Small intestine (tissue), 7 donors: ENCODE measurements around the gene NSL1. TPM values are rescaled to one million over a fixed set of nuclear protein-coding genes. Genes with fewer than 3 reads are reported as not detected.

Experiments
- DNase-seq, 2 donors: peaks; one replicate each; pipeline versions ENCODE4 v3.0.0 to v3.0.0-alpha.2; 2013
- FAIRE-seq: peaks from 2 replicates; lab custom pipeline; 2012; peaks lifted over from hg19 to GRCh38; lab: Jason Lieb, UNC
- H3K27ac ChIP-seq, 3 donors: one replicate each; pipeline ENCODE4 v1.5.1; 2013; ENCODE audit warnings: low read length in 2 of 3, mild to moderate bottlenecking in 2 of 3, control low read depth in 1 of 3, inconsistent platforms in 1 of 3, low read depth in 1 of 3, moderate library complexity in 1 of 3
- H3K27me3 ChIP-seq, 3 donors: one replicate each; pipeline ENCODE4 v1.6.1; 2013; ENCODE audit warnings: low read length in 3 of 3, inconsistent platforms in 1 of 3; ENCODE audit not compliant: control insufficient read depth in 3 of 3, insufficient read depth in 3 of 3
- H3K36me3 ChIP-seq, 3 donors: one replicate each; pipeline ENCODE4 v1.6.1; 2013; ENCODE audit warnings: low read length in 3 of 3, inconsistent platforms in 1 of 3, low read depth in 1 of 3, mild to moderate bottlenecking in 1 of 3, moderate library complexity in 1 of 3; ENCODE audit not compliant: control insufficient read depth in 3 of 3, insufficient read depth in 2 of 3
- H3K4me1 ChIP-seq, 3 donors: one replicate each; pipeline ENCODE4 v1.6.1; 2013; ENCODE audit warnings: low read length in 2 of 3, inconsistent platforms in 1 of 3, low read depth in 1 of 3, mild to moderate bottlenecking in 1 of 3, moderate library complexity in 1 of 3; ENCODE audit not compliant: control insufficient read depth in 3 of 3, insufficient read depth in 2 of 3
- H3K4me3 ChIP-seq, 3 donors: one replicate each; pipeline ENCODE4 v1.5.1; 2013; ENCODE audit warnings: low read length in 3 of 3, control low read depth in 1 of 3, inconsistent platforms in 1 of 3, low read depth in 1 of 3, mild to moderate bottlenecking in 1 of 3, moderate library complexity in 1 of 3
- H3K9me3 ChIP-seq, 2 donors: one replicate each; pipeline ENCODE4 v1.6.1; 2013; ENCODE audit warnings: low read depth in 1 of 2, low read length in 1 of 2; ENCODE audit not compliant: control insufficient read depth in 2 of 2, insufficient read depth in 1 of 2
- WGBS, 3 donors: extraction: QIAGEN DNeasy Blood & Tissue Kit; methylation state at CpG; one replicate each; pipeline ENCODE4 v1.1.7; 2013; 5-methylcytosine and 5-hydroxymethylcytosine counted together
- polyA plus RNA-seq, 4 donors: library from polyadenylated mRNA; stranded (reverse) in 3 of 4; unstranded in 1 of 4; fragments of 200-250 nt in 3 of 4; fragments of 120-200 nt in 1 of 4; gene quantifications; one replicate each; pipeline versions ENCODE4 v1.2.1 to v1.2.3, GENCODE V29; 2013
- donor health status: healthy with polysubstance abuse.
- donor health status: control.
- donor health status: control.
- donor health status: Bipolar disorder and iron deficiency.
- donor health status: healthy.

The NSL1 gene
- polyA plus RNA-seq, 4 donors: 20.6 to 33.3 (median 22.6) TPM

DNA sequence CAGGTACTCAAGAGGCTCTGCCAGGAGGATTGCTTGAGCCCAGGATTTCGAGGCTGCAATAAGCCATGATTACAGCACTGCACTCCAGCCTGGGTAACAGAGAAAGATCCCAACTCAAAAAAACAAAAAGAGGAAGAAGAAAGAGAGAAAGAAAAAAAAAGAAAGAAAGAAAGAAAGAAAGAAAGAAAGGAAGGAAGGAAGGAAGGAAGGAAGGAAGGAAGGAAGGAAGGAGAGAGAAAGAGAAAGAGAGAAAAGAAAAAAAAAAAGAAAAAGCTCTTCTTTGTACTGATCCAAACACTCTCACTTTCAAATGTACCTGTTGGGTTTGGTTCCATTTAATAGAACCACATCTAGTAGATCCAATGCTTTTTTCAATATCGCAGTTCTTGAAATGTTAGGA is 103.8 kb downstream of the NSL1 start:
- peaks cover 0 to 3% (median 0%) of the 10 kb centered on the region in 3 donors for H3K4me1 ChIP-seq
- FAIRE-seq: no peak
- 90 to 92% (median 91%) methylated on average over 2 of the region's 2 CpGs for WGBS, 3 donors
- no peak overlapping the region for H3K4me3 ChIP-seq
- no peaks in the 10 kb centered on the region for H3K36me3 ChIP-seq
- DNase-seq: no peak
- H3K27me3 ChIP-seq: peaks cover 0 to 4% (median 0%) of the 10 kb centered on the region in 3 donors
- H3K27ac ChIP-seq: no peak overlapping the region
- H3K9me3 ChIP-seq: no peaks in the 10 kb centered on the region

DNA sequence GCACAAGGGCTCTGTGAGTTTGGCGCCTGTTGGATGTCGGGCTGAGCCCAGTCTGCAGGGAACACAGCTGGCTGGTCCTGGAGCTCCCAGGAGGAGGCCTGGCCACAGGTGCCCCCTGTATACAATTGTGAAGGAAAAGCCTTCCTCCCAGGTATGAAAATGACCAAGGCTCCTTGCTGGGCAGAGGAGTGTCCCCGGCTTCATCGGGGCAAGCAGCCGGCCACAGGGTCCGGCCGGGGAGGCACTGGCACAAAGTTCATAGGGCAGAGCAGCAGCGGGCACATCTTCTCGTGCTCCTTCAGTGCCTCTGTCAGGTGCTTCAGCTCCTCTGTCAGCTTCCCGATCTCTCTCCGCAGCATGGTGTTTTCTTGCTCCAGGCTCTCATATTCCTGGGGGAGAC is 105.0 kb downstream of the NSL1 start:
- Histone ChIP-seq H3K36me3 (no peaks in the 10 kb centered on the region), H3K4me1 (peaks cover 0 to 3% (median 0%) of the 10 kb centered on the region in 3 donors), H3K9me3 (no peaks in the 10 kb centered on the region), H3K27ac (no peak overlapping the region), H3K27me3 (peaks cover 0 to 8% (median 0%) of the 10 kb centered on the region in 3 donors), H3K4me3 (no peak overlapping the region)
- FAIRE-seq (no peak), DNase-seq (no peak)
- 84 to 94% (median 89%) methylated on average over 11 of the region's 11 CpGs for WGBS, 3 donors

GRCh38 chr1:212686069-212686468 is 105.5 kb downstream of the NSL1 start:
- peaks cover 0 to 8% (median 0%) of the 10 kb centered on the region in 3 donors for H3K27me3 ChIP-seq
- no peaks in the 10 kb centered on the region for H3K9me3 ChIP-seq
- 64 to 74% (median 64%) methylated on average over 3 of the region's 3 CpGs for WGBS, 3 donors
- H3K4me3 ChIP-seq: no peak overlapping the region
- H3K36me3 ChIP-seq: no peaks in the 10 kb centered on the region
- no peak overlapping the region for H3K27ac ChIP-seq
- DNase-seq (no peak), FAIRE-seq (no peak)
- H3K4me1 ChIP-seq: peaks cover 0 to 3% (median 0%) of the 10 kb centered on the region in 3 donors

DNA sequence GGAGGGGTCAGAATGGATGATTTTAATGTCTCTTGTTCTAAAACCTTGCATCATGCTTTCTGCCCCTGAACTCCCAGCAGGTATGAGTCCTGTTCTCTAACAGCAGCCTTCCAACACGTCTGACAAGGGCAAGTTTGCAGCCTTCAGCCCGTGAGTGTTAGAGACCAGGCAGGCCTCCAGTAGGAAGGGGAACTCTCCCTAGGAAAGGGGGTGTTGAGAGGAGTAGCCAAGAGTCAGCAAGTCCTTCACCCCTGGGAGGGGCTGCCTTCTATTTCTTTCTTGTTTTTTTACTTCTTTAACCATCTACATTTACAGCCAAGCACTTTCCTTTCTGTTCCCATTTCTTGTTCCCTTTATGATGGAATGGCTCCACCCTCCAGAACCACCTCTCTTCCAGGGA is 106.1 kb downstream of the NSL1 start:
- no peak overlapping the region for H3K27ac ChIP-seq
- no peaks in the 10 kb centered on the region for H3K36me3 ChIP-seq
- no peak for FAIRE-seq
- no peaks in the 10 kb centered on the region for H3K9me3 ChIP-seq
- H3K4me3 ChIP-seq: no peak overlapping the region
- peaks cover 0 to 8% (median 0%) of the 10 kb centered on the region in 3 donors for H3K27me3 ChIP-seq
- 54 to 73% (median 69%) methylated on average over 2 of the region's 2 CpGs for WGBS, 3 donors
- peaks cover 0 to 3% (median 0%) of the 10 kb centered on the region in 3 donors for H3K4me1 ChIP-seq
- DNase-seq: no peak

- 90 to 95% (median 91%) methylated on average over 11 of the region's 11 CpGs for WGBS, 3 donors
These were observed 107.0 kb downstream of the NSL1 start for GRCh38 chr1:212684521-212685090.

GRCh38 chr1:212684076-212684475 is 107.5 kb downstream of the NSL1 start:
- H3K4me1 ChIP-seq: peaks cover 0 to 3% (median 0%) of the 10 kb centered on the region in 3 donors
- H3K27me3 ChIP-seq: peaks cover 0 to 8% (median 0%) of the 10 kb centered on the region in 3 donors
- H3K36me3 ChIP-seq: no peaks in the 10 kb centered on the region
- H3K4me3 ChIP-seq: no peak overlapping the region
- 87 to 90% (median 88%) methylated on average over 6 of the region's 6 CpGs for WGBS, 3 donors
- no peak for DNase-seq
- FAIRE-seq: no peak
- H3K27ac ChIP-seq: no peak overlapping the region
- H3K9me3 ChIP-seq: no peaks in the 10 kb centered on the region

More at GRCh38 chr1:212684521-212685090, 107.0 kb downstream of the NSL1 start:
- H3K9me3 ChIP-seq: no peaks in the 10 kb centered on the region
- H3K27me3 ChIP-seq: peaks cover 0 to 8% (median 0%) of the 10 kb centered on the region in 3 donors
- H3K4me3 ChIP-seq: no peak overlapping the region
- peaks cover 0 to 3% (median 0%) of the 10 kb centered on the region in 3 donors for H3K4me1 ChIP-seq
- no peak for DNase-seq
- H3K36me3 ChIP-seq: no peaks in the 10 kb centered on the region
- H3K27ac ChIP-seq: no peak overlapping the region
- FAIRE-seq: no peak

GRCh38 chr1:212683357-212683722 is 108.2 kb downstream of the NSL1 start:
- Histone ChIP-seq H3K4me1 (peaks cover 0 to 3% (median 0%) of the 10 kb centered on the region in 3 donors), H3K36me3 (no peaks in the 10 kb centered on the region), H3K27me3 (peaks cover 0 to 8% (median 0%) of the 10 kb centered on the region in 3 donors), H3K9me3 (no peaks in the 10 kb centered on the region), H3K27ac (no peak overlapping the region), H3K4me3 (no peak overlapping the region)
- DNase-seq (no peak), FAIRE-seq (no peak)
- 57 to 86% (median 75%) methylated on average over 6 to 7 of the region's 7 CpGs for WGBS, 3 donors

DNA sequence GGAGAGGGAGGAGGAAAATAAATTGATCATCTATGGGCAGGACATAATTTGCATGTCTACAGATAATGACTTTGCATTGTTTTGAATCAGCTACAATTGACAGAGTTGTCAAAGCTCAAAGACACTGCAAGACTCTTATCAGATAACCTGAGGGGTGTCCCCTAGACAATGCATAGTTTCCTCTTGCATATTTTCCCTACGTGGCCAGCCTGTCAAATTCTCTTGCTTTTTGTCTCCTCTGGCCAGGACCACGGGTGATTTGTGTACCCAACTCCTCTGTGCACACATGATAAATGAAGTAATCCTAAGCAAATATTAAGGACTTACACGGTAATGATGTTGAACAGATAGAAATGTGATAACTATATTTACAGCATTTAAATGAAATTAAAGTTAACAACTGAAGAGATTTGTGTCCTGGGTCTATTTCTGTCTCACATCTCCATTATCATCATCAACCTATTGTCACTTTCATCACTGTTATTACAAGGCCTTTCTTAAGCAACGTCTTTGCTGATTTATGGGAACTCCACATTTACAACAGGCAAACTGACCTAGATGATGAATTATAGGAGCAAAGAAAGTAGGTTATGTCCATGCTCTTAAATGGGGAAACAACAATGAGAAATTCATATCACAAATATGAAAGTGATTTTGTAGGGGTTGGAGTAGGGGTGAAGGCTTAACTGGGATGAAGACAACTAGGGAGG is 110.7 kb downstream of the NSL1 start:
- Histone ChIP-seq H3K27ac (no peak overlapping the region), H3K4me1 (peaks cover 0 to 3% (median 0%) of the 10 kb centered on the region in 3 donors), H3K36me3 (no peaks in the 10 kb centered on the region), H3K9me3 (no peaks in the 10 kb centered on the region), H3K27me3 (peaks cover 0 to 8% (median 0%) of the 10 kb centered on the region in 3 donors), H3K4me3 (no peak overlapping the region)
- no peak for FAIRE-seq
- no peak for DNase-seq
- WGBS, 3 donors: 16 to 39% (median 25%) methylated on average over 4 of the region's 4 CpGs
